ENCODE results near the gene PPARG. TPM values are rescaled to one million over a fixed set of nuclear protein-coding genes. Genes with fewer than 3 reads are reported as not detected.

Gene PPARG
- total and polyA plus RNA-seq, 2 of the 13 experiments (the other 11 are each of a cell fraction or from before 2014, with no cell fraction given) = 13.9 to 58.3 TPM

GRCh38 chr3:12252889-12253288 lies 36.0 kb upstream of the PPARG start:
- ChIA-PET POLR2A (no interaction called here), CTCF (ENCODE audit: low intra/inter-chr PET ratio, low total read pairs) (no interaction called here)
- ATAC-seq (no peak), DNase-seq (ENCODE audit: low spot score) (no peak), FAIRE-seq (no peak)
- Histone ChIP-seq H3K27ac (ENCODE audit: extremely low read length, insufficient read depth, low read length) (no peak overlapping the region), H3K4me2 (ENCODE audit: low read depth, low read length) (no peak overlapping the region), H3K36me3 (replicated peaks in 1 of 2; ENCODE audit: control insufficient read depth in 1 of 2, insufficient read depth in 2 of 2, low read length in 2 of 2) (no peaks in the 10 kb centered on the region), H2AFZ (ENCODE audit: low read length) (no peak overlapping the region), H4K20me1 (ENCODE audit: insufficient read depth, low read length) (no peaks in the 10 kb centered on the region), H3K79me2 (ENCODE audit: insufficient read depth, low read length) (no peaks in the 10 kb centered on the region), H3K4me3 (replicated peaks in 1 of 3; ENCODE audit: insufficient read depth in 1 of 3, low read depth in 2 of 3, low read length in 3 of 3) (no peak overlapping the region), H3K4me1 (ENCODE audit: insufficient read depth, low read length) (peaks cover 14% of the 10 kb centered on the region), H3K9me3 (ENCODE audit: low read length) (no peaks in the 10 kb centered on the region; the same call in 1 of the 2 replicates), H3K27me3 (ENCODE audit: control insufficient read depth in 1 of 2, insufficient read depth in 2 of 2, low read length in 2 of 2) (peaks cover 2 to 7% of the 10 kb centered on the region in 2 experiments; a peak in 3 of 5 replicates), H3K9ac (ENCODE audit: insufficient read depth, low read depth, low read length) (no peak overlapping the region)
- intact Hi-C loops (cut with micrococcal nuclease; ENCODE audit: unreplicated experiment) (no loop called here), in situ Hi-C loops (cut with HindIII; ENCODE audit: extremely low pct_ligation_motif_present, low pct_unique_long_range_greater_than_20kb) (no loop called here)
- no TSS peak for BruUV-seq (replicated peaks)
- WGBS (ENCODE audit: low lambda C conversion rate) = 63% methylated on average over 5 of the region's 5 CpGs
- TF ChIP-seq MAFF (IDR thresholded peaks at IDR 0.05; ENCODE audit: low read depth, low read length) (no peak), ATF4 (CRISPR knock-in tag; IDR thresholded peaks at IDR 0.05) (no peak), MEIS2 (CRISPR knock-in tag; IDR thresholded peaks at IDR 0.05) (no peak), ZHX1 (CRISPR knock-in tag; IDR thresholded peaks at IDR 0.05; ENCODE audit: low read depth) (no peak), NFIC (IDR thresholded peaks at IDR 0.05; ENCODE audit: low read length) (no peak), CBX2 (IDR thresholded peaks at IDR 0.05; ENCODE audit: low read depth, low read length) (no peak), CBX2 (CRISPR knock-in tag; IDR thresholded peaks at IDR 0.05; ENCODE audit: low read depth) (no peak), ELF3 (CRISPR knock-in tag; IDR thresholded peaks at IDR 0.05) (no peak), TAF1 (CRISPR knock-in tag; IDR thresholded peaks at IDR 0.05) (no peak), UBTF (CRISPR knock-in tag; IDR thresholded peaks at IDR 0.05) (no peak), GLMP (CRISPR knock-in tag; IDR thresholded peaks at IDR 0.05; ENCODE audit: borderline replicate concordance) (no peak), RELA (CRISPR knock-in tag; IDR thresholded peaks at IDR 0.05) (no peak), HCFC1 (IDR thresholded peaks at IDR 0.05; ENCODE audit: low read depth, low read length) (no peak), ZSCAN25 (CRISPR knock-in tag; IDR thresholded peaks at IDR 0.05) (no peak), ZNF275 (CRISPR knock-in tag; IDR thresholded peaks at IDR 0.05; ENCODE audit: borderline replicate concordance) (no peak), ZNF782 (CRISPR knock-in tag; IDR thresholded peaks at IDR 0.05; ENCODE audit: borderline replicate concordance) (no peak)

Data from HepG2 (cell line).